ENCODE results near the gene UTP18.
"Not testable (repeated sequence)": the region's sequence is repeated elsewhere in the genome, so short reads cannot be mapped to it uniquely, and the experiment has no call there.

The UTP18 gene

GRCh38 chr17:51260237-51261023, at the start of gene UTP18:
UTP18 (plus strand) TSS chr17:51260546; CDS start chr17:51260585, 39 bp downstream.
- DNase-seq = peak; percentile 98

- DNase-seq = no peak
Observed at GRCh38 chr17:51214920-51215319, 45.4 kb upstream of the UTP18 start.

- no peak for DNase-seq
Observed at GRCh38 chr17:51217946-51218345, 42.4 kb upstream of the UTP18 start.

DNA sequence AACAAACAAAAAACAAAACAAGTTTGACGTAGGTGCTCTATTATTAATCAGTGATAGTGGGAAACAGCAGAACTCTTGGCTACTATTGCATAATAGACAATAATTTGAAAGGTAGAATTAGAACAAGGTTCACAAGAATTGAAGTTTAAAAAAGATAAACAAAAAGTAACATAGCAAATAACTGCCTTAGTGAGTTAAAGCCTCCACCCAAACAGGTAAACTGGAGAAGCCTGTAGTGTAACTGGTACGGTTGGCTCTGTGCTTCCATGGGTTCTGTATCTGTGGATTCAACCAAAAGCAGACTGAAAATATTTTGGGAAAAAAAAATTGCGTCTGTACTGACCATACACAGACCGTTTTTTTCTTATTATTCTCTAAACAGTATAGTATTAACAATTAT, 39.0 kb upstream of the UTP18 start:
- no peak for DNase-seq

DNA sequence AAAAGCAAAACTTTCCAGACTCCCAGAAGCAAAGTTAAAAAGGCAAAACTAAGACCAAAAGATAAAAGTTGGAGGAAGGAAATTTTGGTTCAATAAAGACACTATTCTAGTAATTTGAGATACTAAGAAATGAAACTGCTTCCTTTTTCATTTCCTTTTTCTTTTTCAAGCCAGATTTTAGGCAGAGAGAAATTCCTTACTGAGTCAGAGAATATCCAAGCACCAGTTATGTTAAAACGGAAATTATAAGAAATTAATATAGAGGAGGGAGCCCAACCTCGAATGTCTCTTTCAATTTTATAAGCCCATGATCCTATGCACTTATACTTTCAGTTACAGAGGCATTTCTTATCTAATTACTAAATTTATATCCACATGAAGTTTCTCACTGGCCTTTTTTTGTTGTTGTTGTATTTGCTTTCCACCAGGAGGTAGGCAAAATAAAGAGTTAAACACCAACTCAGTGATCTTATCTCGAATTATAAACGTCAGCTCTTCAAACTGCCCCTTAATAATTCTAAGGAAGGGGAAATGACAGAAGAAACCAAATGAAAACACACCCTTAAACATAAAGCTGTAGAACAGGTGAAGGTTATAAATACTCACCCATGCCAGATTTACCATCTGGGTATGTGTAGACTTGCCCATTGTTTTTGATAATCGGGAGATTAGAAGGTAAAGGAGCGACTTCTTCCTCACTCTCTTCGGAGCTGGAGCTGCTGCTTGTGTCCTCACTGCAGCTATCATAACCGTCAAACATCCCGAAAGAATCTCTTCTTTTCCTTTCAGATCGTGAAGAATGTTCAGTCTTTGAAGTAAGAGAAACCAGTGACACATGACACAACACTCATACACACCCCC, 35.7 kb upstream of the UTP18 start:
- DNase-seq = no peak

DNA sequence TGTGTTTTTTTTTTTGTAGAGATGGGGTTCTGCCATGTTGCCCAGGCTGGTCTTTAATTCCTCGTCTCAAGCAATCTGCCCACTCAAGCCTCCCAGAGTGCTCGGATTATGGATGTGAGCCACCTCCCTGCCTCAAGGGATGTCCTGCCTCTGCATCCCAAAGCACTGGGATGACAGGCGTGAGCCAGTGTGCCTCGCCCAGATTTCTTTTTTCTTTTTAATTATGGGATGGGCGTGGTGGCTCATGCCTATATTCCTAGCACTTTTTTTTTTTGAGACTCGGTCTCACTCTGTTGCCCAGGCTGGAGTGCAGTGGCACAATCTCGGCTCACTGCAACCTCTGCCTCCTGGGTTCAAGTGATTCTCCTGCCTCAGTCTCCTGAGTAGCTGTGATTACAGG, 34.8 kb upstream of the UTP18 start:
- DNase-seq = not testable (repeated sequence)

- DNase-seq = no peak
Observed at GRCh38 chr17:51228161-51228560, 32.2 kb upstream of the UTP18 start.

- no peak for DNase-seq
Observed at GRCh38 chr17:51229889-51230288, 30.5 kb upstream of the UTP18 start.

GRCh38 chr17:51230306-51230705, 30.0 kb upstream of the UTP18 start:
- DNase-seq = no peak

DNA sequence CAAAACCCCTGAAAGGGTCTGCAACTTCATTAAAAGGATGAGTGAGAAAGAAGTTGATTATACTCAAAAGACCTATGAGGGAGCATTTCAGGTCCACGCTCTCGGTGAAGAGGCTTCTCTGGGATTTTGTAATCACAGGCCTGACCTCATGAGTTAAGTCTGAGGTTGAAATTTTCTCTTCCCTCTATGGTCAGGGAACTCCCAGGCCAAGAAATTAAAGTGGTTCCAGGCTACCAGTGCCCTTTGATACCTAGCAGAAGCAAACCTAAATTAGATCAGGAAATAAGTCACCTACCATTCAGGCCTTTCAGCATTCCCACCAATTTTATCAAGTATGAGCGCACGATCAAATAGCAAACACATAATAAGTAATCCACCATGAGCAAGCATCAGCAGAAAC, 28.3 kb upstream of the UTP18 start:
- no peak for DNase-seq

DNA sequence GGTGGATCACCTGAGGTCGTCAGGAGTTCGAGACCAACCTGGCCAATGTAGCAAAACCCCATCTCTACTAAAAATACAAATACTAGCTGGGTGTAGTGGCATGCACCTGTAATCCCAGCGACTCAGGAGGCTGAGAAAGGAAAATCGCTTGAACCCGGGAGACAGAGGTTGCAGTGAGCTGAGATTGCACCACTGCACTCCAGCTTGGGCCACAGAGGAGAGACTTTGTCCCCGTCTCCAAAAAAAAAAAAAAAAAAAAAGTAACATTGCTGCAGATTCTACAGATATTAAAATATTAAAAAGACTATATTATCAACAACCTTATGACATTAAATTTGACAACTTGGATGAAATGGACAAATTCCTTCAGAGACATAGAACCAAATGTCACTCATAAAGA, 26.2 kb upstream of the UTP18 start:
- DNase-seq = no peak

GRCh38 chr17:51238255-51238887, 22.0 kb upstream of the UTP18 start:
- DNase-seq = no peak

DNA sequence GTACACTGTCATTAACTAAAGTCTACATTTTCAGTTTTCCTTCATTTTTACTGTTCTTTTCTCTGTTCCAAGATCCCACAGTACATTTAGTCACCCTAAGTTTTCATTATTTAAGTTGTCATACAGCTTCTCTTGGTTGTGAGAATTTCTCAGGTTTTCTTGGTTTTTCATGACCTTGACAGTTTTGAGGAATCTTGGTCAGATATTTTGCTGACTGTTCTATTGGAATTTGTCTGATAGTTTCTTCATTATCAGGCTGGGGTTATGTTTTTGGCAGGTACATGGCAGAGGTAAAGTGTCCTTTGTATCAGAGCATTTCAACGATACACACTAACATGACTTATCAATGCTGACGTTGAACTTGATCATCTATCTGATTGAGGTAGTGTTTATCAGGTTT, 20.1 kb upstream of the UTP18 start:
- no peak for DNase-seq

DNA sequence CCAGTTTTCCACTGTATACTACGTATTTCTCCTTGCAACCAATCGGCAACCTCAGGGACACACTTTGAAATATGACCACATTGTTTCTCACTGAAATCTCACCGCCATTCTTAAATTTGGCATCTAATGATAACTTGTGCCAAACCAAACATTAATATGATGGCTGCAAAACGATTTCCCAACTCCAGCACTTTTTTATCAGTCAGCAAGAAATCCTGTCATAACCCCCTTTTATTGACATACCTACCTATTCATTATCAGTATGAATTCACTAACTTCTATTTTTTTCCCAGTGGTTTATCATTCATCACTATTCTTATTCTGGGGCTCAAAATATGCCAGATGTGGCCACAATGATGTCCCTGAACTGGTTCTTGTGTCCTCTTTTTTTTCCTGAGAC, 16.3 kb upstream of the UTP18 start:
- DNase-seq = no peak

DNA sequence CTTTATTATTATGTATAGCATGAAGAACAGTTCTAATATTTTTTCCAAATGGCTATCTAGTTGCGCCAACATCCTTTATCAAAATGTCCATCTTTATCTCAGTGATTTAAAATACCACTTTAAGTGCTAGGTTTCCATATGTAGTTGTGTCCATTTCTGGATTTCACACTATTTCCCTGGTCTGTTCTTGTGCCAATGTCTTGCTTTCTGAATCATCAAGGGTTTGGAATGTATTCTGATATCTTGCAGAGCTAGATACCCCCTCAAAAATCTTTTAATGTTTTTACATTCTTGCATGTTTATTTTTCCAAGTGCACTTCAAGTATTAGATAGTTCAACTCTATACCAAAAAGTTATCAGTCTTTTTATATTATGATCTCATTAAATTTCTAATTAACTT, 14.8 kb upstream of the UTP18 start:
- DNase-seq = no peak

DNA sequence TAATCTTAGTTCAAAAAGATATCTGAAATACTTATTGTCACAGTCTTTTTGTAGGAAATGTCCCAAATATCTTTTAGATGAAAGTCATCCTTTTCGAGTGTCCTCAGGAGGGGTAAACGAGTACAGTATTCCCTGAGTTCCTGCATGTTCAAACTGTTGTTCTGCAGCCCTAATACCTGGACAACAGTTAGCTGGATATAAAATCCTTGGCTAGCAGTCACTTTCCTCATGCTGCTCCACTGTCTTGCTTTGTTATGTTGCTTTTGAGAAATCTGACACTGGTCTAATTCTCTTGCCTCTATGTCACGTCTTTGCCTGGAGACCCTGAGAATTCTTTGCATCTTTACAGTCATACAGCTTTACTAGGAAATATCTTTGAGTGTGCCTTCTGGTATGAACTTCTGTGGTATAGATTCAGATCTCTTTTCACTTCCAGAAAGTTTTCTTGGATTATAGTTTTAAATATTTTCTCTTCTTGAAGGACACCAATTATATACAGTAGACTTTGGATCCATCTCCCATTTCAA, 10.0 kb upstream of the UTP18 start:
- no peak for DNase-seq

GRCh38 chr17:51251010-51251409, 9.3 kb upstream of the UTP18 start:
- no peak for DNase-seq

- no peak for DNase-seq
Observed at GRCh38 chr17:51255673-51256072, 4.7 kb upstream of the UTP18 start.

GRCh38 chr17:51256101-51256500, 4.2 kb upstream of the UTP18 start:
- no peak for DNase-seq

- no peak for DNase-seq
Observed at GRCh38 chr17:51257150-51258081, 2.9 kb upstream of the UTP18 start.

GRCh38 chr17:51258756-51259563, 1.4 kb upstream of the UTP18 start:
- DNase-seq = peak; percentile 19
